Measurements from ENCODE around the gene PLCB4.

PLCB4 gene

GRCh38 chr20:9501473-9501872, 432.6 kb downstream of the PLCB4 start:
- no peaks in the 10 kb centered on the region for H3K27me3 ChIP-seq (ENCODE audit: insufficient read depth, low read length, poor library complexity, severe bottlenecking)
- H3K9ac ChIP-seq (ENCODE audit: low read depth, low read length, poor library complexity, severe bottlenecking) = peak overlapping the region; percentile 0
- H3K4me3 ChIP-seq (ENCODE audit: low read length, poor library complexity, severe bottlenecking) = no peak overlapping the region
- H2AFZ ChIP-seq (ENCODE audit: low read length) = no peak overlapping the region
- H3K79me2 ChIP-seq (ENCODE audit: insufficient read depth, low read length) = peaks cover 4% of the 10 kb centered on the region; the same call in 1 of the 2 replicates
- peak overlapping the region; percentile 37 for H3K4me2 ChIP-seq (ENCODE audit: low read depth, low read length, poor library complexity, severe bottlenecking)
- H3F3A ChIP-seq (ENCODE audit: low read depth) = peaks cover 7% of the 10 kb centered on the region
- H4K20me1 ChIP-seq (ENCODE audit: insufficient read depth, low read length, poor library complexity, severe bottlenecking) = no peaks in the 10 kb centered on the region
- H3K36me3 ChIP-seq (ENCODE audit: insufficient read depth, low read length) = no peaks in the 10 kb centered on the region
- peaks cover 73% of the 10 kb centered on the region for H3K4me1 ChIP-seq (ENCODE audit: insufficient read depth, low read length, poor library complexity, severe bottlenecking)
- H3K9me3 ChIP-seq (ENCODE audit: insufficient read depth, low read depth, low read length) = no peaks in the 10 kb centered on the region
- TF ChIP-seq CTCF (conservative IDR thresholded peaks at IDR 0.05; ENCODE audit: low read length) = no peak
- no peak for TF ChIP-seq EZH2phosphoT487 (IDR thresholded peaks at IDR 0.05; ENCODE audit: borderline replicate concordance)
- H3K9me2 ChIP-seq (replicated peaks; ENCODE audit: low read depth, low read length) = no peaks in the 10 kb centered on the region

GRCh38 chr20:9503526-9504245, 434.8 kb downstream of the PLCB4 start:
- H3K9me2 ChIP-seq (replicated peaks; ENCODE audit: low read depth, low read length) = no peaks in the 10 kb centered on the region
- no peak overlapping the region for H2AFZ ChIP-seq (ENCODE audit: low read length)
- H3K9ac ChIP-seq (ENCODE audit: low read depth, low read length, poor library complexity, severe bottlenecking) = peak overlapping the region; percentile 77
- peaks cover 69% of the 10 kb centered on the region for H3K4me1 ChIP-seq (ENCODE audit: insufficient read depth, low read length, poor library complexity, severe bottlenecking)
- H3K27me3 ChIP-seq (ENCODE audit: insufficient read depth, low read length, poor library complexity, severe bottlenecking) = no peaks in the 10 kb centered on the region
- TF ChIP-seq EZH2phosphoT487 (IDR thresholded peaks at IDR 0.05; ENCODE audit: borderline replicate concordance) (no peak), CTCF (conservative IDR thresholded peaks at IDR 0.05; ENCODE audit: low read length) (peak; percentile 63)
- H3K9me3 ChIP-seq (ENCODE audit: insufficient read depth, low read depth, low read length) = no peaks in the 10 kb centered on the region
- peaks cover 4% of the 10 kb centered on the region; the same call in 1 of the 2 replicates for H3K79me2 ChIP-seq (ENCODE audit: insufficient read depth, low read length)
- peak overlapping the region; percentile 59 for H3K4me3 ChIP-seq (ENCODE audit: low read length, poor library complexity, severe bottlenecking)
- no peaks in the 10 kb centered on the region for H4K20me1 ChIP-seq (ENCODE audit: insufficient read depth, low read length, poor library complexity, severe bottlenecking)
- peak overlapping the region; percentile 75 for H3K4me2 ChIP-seq (ENCODE audit: low read depth, low read length, poor library complexity, severe bottlenecking)
- peaks cover 7% of the 10 kb centered on the region for H3F3A ChIP-seq (ENCODE audit: low read depth)
- H3K36me3 ChIP-seq (ENCODE audit: insufficient read depth, low read length) = no peaks in the 10 kb centered on the region

GRCh38 chr20:9506280-9506821, 437.5 kb downstream of the PLCB4 start:
- H3K4me3 ChIP-seq (ENCODE audit: low read length, poor library complexity, severe bottlenecking) = no peak overlapping the region

More at GRCh38 chr20:9506280-9506821, 437.5 kb downstream of the PLCB4 start:
- Histone ChIP-seq H3K4me2 (ENCODE audit: low read depth, low read length, poor library complexity, severe bottlenecking) (no peak overlapping the region), H2AFZ (ENCODE audit: low read length) (no peak overlapping the region), H3F3A (ENCODE audit: low read depth) (peaks cover 12% of the 10 kb centered on the region), H3K9me3 (ENCODE audit: insufficient read depth, low read depth, low read length) (no peaks in the 10 kb centered on the region), H3K79me2 (ENCODE audit: insufficient read depth, low read length) (peaks cover 21% of the 10 kb centered on the region), H4K20me1 (ENCODE audit: insufficient read depth, low read length, poor library complexity, severe bottlenecking) (no peaks in the 10 kb centered on the region), H3K9ac (ENCODE audit: low read depth, low read length, poor library complexity, severe bottlenecking) (no peak overlapping the region), H3K4me1 (ENCODE audit: insufficient read depth, low read length, poor library complexity, severe bottlenecking) (peaks cover 63% of the 10 kb centered on the region), H3K36me3 (ENCODE audit: insufficient read depth, low read length) (no peaks in the 10 kb centered on the region), H3K27me3 (ENCODE audit: insufficient read depth, low read length, poor library complexity, severe bottlenecking) (no peaks in the 10 kb centered on the region), H3K9me2 (replicated peaks; ENCODE audit: low read depth, low read length) (no peaks in the 10 kb centered on the region)
- no peak for TF ChIP-seq EZH2phosphoT487 (IDR thresholded peaks at IDR 0.05; ENCODE audit: borderline replicate concordance)
- TF ChIP-seq CTCF (conservative IDR thresholded peaks at IDR 0.05; ENCODE audit: low read length) = no peak
